Ovary (tissue), 3 donors: ENCODE measurements around the gene MEG3.

Experiments used
- EP300 ChIP-seq: sonication (generic); formaldehyde crosslinking; IDR thresholded peaks from one replicate; pipeline ENCODE4 v1.6.1; 2017; ENCODE audit warnings: antibody characterized with exemption
- POLR2A ChIP-seq: fragments of 450-650 bp; IDR thresholded peaks from one replicate; pipeline ENCODE4 v1.6.1; 2017; ENCODE audit warnings: antibody characterized with exemption, mild to moderate bottlenecking, moderate library complexity
- TF ChIP-seq, protein P1 (sequence below), 3 donors: fragments of 450-650 bp in 2 of 3; fragments of 200-600 bp in 1 of 3; IDR thresholded peaks; one replicate each; pipeline versions ENCODE4 v1.5.1 to v1.8.0; 2016 to 2022; ENCODE audit warnings: antibody characterized with exemption in 3 of 3, mild to moderate bottlenecking in 1 of 3
- donor health status: DM: no; HTN: no; CAD: no.

DNA sequence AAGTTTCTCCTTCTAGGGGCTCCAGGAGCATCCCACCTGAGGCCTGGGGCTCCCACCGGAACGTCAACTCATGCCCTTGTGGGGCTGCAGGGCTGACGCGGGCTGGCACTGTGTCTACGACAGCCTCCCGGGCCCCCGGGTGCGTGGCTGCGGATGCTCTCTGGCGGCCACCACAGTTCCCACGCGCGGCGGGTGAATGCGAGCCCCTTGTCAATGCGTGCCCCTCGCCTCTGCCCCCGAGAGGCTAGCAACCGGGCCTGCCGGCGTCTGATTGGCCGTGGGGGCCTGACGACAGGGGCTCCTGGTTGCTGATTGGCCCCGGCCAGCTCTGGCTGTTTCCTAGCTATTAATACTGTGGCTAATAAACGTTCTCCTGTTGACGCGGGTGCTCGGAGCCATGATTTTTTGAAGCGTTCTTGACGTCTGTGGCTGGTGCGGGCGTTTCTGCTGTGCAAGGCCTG, 1.8 kb upstream of the MEG3 start:
- TF ChIP-seq, protein P1, sequence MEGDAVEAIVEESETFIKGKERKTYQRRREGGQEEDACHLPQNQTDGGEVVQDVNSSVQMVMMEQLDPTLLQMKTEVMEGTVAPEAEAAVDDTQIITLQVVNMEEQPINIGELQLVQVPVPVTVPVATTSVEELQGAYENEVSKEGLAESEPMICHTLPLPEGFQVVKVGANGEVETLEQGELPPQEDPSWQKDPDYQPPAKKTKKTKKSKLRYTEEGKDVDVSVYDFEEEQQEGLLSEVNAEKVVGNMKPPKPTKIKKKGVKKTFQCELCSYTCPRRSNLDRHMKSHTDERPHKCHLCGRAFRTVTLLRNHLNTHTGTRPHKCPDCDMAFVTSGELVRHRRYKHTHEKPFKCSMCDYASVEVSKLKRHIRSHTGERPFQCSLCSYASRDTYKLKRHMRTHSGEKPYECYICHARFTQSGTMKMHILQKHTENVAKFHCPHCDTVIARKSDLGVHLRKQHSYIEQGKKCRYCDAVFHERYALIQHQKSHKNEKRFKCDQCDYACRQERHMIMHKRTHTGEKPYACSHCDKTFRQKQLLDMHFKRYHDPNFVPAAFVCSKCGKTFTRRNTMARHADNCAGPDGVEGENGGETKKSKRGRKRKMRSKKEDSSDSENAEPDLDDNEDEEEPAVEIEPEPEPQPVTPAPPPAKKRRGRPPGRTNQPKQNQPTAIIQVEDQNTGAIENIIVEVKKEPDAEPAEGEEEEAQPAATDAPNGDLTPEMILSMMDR (IDR thresholded peaks at IDR 0.05), result no peak
- TF ChIP-seq POLR2A (no peak), EP300 (no peak)
